ENCODE results near the gene PTPN5.
"Not testable (repeated sequence)": the region's sequence is repeated elsewhere in the genome, so short reads cannot be mapped to it uniquely, and the experiment has no call there.

The PTPN5 gene

DNA sequence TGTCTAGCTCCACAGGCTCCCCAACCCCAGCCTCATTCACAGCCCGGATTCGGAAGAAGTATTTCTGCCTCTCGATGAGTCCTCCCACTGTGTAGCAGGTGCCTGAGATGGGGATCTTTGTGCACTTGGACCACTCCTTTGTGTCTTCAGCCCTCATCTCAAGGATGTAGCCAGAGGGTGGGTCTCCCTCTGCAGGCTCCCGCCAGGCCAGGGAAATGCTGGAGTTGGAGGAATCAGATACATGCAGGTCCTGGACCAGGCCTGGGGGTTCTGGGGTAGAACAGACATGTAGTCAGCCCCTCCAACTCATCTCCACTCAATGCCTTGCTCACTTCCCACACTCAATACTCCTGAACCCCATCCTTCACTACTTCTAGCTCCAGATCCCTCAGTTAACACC lies 82.2 kb downstream of the PTPN5 start:
- no peak for DNase-seq

- no peak for DNase-seq
Observed at GRCh38 chr11:18707811-18708340, 83.7 kb downstream of the PTPN5 start.

GRCh38 chr11:18706330-18707243 lies 85.0 kb downstream of the PTPN5 start:
- peak; percentile 50 for DNase-seq

DNA sequence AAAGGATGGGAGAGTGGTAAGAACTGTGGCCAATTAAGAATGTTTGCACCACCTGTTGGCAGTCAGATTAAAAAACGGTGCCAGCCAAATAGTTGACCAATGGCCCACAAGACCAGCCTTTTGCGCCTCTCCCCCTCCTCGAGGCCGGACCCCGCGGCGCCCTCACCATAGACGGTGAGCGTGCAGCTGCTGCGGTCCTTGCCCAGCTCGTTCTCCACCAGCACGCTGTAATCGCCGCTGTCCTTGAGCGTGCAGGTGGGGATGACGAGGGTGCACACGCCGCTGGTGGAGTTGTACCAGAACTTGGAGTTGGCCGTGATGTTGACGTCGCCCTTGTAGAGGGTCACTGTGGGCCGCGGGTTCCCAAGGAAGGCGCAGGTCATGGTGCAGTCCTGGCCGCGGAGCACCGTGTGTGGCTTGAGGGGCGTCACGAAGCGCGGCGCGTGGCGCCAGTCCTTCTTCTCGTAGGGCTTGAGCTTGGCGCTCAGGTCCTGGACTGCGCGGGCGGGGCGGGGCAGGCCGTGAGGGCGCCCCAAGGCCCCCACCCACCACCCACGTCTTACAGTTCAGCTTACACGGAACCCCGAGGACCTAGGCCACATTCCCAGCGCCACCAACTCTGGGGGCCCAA lies 85.8 kb downstream of the PTPN5 start:
- DNase-seq: peak; percentile 81

DNA sequence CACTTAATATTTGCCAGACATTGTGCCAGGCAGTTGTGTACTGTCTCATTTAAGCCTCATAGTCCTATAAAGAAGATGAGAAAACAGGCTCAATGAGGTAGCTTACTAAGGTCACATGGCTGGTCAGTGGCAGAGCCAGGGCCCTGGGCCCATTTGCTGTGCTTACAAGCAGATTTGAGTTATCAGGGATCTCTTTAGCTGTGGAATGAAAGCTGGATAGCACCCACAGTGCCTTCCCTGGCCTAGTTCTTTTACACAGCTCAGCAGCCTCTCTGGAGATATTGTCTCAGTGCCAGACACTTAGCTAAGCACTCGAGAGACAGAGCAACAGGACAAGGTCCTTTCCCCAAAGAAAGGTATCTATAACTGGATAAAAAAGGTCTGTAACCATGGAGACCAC lies 86.9 kb downstream of the PTPN5 start:
- no peak for DNase-seq

GRCh38 chr11:18704045-18704645 lies 87.5 kb downstream of the PTPN5 start:
- DNase-seq: no peak

- DNase-seq: no peak
Observed at GRCh38 chr11:18703001-18703763, 88.4 kb downstream of the PTPN5 start.

- no peak for DNase-seq
Observed at GRCh38 chr11:18701614-18702216, 89.9 kb downstream of the PTPN5 start.

DNA sequence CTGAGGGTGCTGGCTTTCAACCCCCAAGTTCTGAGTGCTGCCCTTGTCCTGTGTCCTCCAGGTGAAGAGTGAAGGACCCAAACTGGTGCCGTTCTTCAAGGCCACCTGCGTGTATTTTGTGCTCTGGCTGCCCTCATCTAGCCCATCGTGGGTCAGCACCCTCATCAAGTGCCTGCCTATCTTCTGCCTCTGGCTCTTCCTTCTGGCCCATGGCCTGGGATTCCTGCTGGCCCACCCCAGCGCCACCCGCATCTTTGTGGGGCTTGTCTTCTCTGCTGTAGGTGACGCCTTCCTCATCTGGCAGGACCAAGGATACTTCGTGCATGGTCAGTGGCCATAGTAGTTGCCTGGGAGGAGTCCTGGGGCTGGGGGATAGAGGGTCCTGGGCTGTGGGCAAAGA lies 90.7 kb downstream of the PTPN5 start:
- DNase-seq: no peak

DNA sequence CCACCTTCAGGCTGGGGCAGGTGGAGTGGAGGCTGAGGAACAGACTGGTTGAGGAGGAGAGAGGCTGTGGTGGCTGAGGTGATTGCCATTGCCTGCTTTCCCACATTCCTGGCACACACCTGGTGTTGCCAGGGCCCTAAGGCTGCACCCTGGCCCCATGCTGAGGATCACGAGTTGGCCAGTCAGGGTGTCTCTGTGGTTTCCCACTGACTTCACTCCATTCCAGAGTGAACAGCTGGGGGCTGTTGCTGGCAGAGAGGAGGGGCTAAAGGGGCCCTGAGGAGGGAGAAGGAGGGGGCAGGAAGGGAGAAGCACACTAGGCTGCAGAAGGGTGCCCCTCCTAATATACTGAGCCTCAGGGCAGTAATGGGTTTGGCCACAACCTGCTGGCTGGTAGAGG lies 91.2 kb downstream of the PTPN5 start:
- peak; percentile 22 for DNase-seq

- DNase-seq: peak; percentile 53
Observed at GRCh38 chr11:18699848-18700261, 91.7 kb downstream of the PTPN5 start.

GRCh38 chr11:18699269-18699596 lies 92.4 kb downstream of the PTPN5 start:
- peak; percentile 65 for DNase-seq

- peak; percentile 96 for DNase-seq
Observed at GRCh38 chr11:18698341-18699268, 93.0 kb downstream of the PTPN5 start, which contains the start of gene TMEM86A. Gene TMEM86A (plus strand): TSS chr11:18698779. CDS start chr11:18698887, 108 bp downstream.

- no peak for DNase-seq
Observed at GRCh38 chr11:18697576-18697975, 94.0 kb downstream of the PTPN5 start.

- no peak for DNase-seq
Observed at GRCh38 chr11:18696638-18697225, 94.9 kb downstream of the PTPN5 start.

- DNase-seq: no peak
Observed at GRCh38 chr11:18692941-18693760, 98.4 kb downstream of the PTPN5 start.

GRCh38 chr11:18691467-18692140 lies 100.0 kb downstream of the PTPN5 start:
- not testable (repeated sequence) for DNase-seq

GRCh38 chr11:18684267-18684666 lies 107.3 kb downstream of the PTPN5 start:
- DNase-seq: no peak

GRCh38 chr11:18682466-18682865 lies 109.1 kb downstream of the PTPN5 start:
- DNase-seq: no peak

Measured in right kidney (tissue), 1 donor.